Measurements from ENCODE around the gene CNTN4. TPM values are rescaled to one million over a fixed set of nuclear protein-coding genes. Genes with fewer than 3 reads are reported as not detected.
"Not testable (repeated sequence)": the region's sequence is repeated elsewhere in the genome, so short reads cannot be mapped to it uniquely, and the experiment has no call there.

The CNTN4 gene
- total RNA-seq, 1 donor from 2014 or later = not detected

DNA sequence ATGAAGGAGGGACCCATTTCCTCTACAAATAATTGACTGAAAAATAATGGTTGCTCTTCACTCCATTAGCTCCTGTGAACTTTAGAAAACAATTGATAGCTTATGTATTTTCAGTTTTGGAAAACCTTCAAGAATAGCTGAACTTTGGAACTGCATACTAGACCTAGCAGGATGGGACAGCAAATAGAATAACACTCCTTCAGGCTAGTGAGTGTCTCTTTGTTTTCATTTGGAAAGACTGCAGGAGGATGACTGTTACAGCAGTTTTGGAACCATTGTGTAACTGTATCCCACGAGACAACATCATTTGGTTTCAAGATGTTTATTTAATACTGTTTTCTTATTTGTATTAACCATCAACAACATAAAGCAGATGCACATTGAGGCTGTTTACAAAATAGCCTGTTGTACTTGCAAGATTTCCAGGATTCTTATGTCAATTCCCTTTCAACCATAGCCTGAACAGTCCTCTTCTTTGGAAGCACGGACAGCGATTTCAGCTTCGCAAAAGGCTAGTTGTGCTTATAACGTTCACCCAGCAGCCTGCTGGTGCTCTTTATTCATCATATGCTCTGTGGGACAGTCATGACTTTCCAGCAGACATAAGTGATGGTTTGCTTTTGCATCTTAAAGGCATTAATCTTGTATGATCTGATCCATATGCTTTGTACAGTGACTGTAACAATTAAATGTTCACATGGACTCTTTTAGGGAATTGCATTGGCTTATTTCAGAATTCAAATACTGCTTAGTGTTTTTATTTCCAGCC is 676.0 kb downstream of the CNTN4 start:
- intact Hi-C loops (cut with micrococcal nuclease) = no loop called here

DNA sequence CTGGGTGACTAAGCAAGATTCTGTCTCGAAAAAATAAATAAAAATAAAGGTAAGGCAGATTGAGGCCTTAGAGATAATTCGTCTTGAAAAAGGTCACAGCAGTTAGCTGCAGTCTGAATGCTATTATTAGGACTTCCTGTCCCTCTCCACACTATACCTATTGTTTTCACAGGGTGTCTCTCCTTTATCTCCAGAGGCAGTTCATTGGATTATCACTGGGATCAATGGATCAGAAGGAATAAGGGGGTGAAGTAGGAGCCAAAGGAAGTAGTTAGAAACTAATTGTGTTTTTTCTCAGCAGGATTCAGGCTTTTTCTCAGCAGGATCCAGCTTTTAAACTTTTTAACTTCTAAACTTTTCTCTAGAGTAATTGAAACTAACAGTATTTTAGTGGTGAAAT is 684.6 kb downstream of the CNTN4 start:
- intact Hi-C loops (cut with micrococcal nuclease) = no loop called here

DNA sequence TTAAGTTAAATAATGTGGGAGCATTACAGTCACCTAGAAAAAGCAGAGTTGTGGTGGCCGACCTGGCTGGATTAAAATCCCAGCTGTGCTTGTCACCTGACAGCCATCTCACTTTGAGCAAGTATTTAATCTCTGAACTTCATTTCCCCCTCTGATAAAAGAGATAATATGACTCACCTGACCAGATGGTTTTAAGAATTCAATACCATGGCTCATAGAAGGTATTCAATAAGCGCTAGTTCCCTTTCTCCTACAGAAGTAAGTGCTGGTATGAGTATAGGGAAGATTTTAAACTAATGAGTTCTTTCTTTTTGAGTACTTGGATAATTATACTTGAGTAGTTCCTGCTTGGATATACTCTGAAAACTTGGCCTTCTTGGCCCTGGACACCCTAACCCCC is 686.0 kb downstream of the CNTN4 start:
- intact Hi-C loops (cut with micrococcal nuclease) = no loop called here

DNA sequence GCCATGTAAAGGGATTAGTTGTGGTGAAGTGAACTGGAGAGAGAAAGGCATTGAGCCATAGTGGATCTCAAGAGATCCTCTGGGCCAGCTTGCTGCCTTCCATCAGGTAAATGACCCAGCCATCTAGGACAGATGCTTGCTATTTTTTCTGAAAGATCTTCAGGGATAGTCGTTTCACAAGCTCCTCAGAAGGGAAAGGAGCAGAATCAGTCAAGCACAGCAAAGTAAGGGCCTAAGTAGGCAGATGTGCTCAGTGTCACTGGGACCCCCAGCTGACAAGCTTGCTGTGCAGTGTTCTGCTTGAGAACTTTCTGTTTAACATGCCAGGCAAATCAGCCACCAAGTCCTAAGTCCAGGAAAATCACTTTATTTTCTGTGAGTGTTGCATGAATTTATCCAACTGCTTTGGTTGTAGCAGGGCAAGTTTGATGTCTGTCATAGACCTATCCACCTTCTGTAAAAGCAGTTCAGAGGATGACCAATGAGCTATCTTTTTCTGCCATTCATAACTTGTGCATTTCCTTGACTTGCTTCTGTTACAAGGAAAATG is 691.7 kb downstream of the CNTN4 start:
- intact Hi-C loops (cut with micrococcal nuclease) = no loop called here

DNA sequence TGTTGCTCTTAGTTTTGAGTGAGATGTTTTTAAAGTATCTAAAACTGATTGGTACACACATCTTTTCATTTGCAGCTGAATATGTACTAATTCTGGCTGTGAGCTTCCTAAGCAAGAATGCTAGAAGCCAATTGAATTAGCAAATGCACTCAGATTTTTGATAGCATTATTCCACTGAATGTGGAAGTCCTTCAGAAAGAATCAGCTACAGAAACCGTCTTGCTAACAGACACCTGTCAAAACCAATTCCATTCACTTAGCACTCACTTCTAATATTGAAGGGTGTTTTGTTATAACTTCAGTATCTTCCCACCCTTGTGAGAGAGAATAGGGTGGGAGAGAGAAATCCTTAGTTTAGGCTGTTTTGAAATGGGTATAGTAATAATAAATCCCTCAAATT is 693.8 kb downstream of the CNTN4 start:
- intact Hi-C loops (cut with micrococcal nuclease) = no loop called here

DNA sequence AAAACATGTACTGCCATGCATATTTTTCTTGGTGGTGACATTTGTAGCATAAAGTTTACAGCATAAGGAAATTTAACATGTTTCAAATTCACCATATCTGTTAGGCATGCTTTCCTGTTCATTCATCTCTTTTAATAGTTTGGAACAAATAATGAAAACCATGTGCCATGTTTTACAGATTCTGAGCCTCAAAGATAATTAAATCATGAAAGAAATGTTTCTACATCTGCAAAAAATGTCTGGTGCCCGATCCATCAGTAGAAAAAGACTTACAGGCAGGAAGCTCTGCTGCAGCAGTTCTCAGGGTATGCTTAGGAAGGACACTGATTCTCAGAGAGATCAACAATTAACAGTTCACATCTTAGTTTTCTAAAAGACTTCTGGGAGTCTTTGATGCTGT is 695.3 kb downstream of the CNTN4 start:
- intact Hi-C loops (cut with micrococcal nuclease) = no loop called here

DNA sequence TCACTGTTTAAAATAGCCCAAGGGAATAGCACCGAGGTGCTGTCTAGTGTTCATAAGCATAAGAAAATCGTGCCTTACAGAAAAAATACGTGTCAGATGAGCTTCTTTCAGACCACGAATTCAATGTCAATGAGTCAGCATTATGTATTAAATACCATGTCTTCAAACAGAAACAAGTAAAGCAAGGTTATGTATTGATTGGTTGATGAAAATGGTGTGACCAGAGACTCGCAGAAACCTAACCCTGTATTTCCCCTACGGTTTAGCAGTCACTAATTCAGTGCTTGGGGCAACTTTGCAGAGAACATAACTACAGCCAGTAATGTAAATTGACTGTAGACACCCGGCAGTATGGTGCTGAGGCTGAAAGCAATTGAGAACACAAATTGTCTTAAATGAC is 703.8 kb downstream of the CNTN4 start:
- intact Hi-C loops (cut with micrococcal nuclease) = no loop called here

DNA sequence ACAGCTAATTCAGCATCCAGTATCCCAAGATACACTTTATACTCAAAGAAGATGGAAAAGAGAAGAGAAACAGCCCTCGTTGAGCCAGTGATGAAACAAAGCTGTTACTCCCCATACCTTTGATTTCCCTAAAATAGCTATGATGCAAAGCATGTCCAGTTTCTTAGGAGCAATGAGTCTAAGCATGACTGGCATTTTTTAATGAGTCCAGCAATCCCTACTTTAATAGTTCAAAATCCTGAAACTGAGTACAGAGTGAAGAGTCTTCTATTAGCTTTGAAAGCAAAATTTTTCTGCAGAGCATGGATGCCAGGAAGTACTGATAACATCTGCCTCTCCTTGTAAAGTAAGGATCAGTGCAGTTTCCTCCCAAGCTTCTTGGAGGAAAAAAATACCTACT is 708.8 kb downstream of the CNTN4 start:
- intact Hi-C loops (cut with micrococcal nuclease) = no loop called here

DNA sequence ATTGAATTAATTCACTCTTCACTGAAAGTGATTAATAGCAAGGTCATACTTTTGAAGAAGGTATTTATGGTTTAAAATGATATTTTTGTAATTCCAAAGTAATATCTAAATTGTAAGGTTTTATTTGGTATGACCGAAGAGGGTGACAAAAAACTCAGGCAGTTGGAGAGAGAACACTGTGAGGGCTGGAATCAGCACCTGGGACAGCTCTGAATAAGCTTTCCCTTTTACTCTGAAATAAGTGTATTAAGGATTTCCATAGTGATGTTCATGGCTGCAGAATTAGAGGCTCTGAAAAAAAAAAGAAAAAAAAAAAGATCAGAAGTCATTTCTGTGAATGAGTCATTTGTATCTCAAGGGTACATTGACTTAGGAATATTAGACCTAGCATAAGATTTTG is 712.1 kb downstream of the CNTN4 start:
- intact Hi-C loops (cut with micrococcal nuclease) = no loop called here

DNA sequence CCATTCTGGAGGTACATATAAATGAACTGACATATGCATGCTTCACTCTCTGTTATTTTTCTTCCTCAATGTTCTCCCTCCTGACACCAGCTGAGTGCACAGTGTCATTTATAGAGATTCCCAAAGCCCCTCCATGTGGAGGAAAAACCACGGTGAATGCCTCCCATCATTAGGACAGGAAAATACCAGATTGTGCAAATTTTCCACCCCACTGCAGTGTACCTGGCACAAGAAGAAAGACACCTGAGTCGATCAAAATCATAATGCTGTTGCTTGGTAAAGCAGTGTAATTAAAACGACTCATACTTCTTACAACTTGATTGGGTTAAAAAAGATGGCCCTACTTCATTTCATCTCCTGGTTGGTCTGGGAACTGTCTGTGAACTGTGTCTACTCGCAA is 720.9 kb downstream of the CNTN4 start:
- intact Hi-C loops (cut with micrococcal nuclease) = no loop called here

DNA sequence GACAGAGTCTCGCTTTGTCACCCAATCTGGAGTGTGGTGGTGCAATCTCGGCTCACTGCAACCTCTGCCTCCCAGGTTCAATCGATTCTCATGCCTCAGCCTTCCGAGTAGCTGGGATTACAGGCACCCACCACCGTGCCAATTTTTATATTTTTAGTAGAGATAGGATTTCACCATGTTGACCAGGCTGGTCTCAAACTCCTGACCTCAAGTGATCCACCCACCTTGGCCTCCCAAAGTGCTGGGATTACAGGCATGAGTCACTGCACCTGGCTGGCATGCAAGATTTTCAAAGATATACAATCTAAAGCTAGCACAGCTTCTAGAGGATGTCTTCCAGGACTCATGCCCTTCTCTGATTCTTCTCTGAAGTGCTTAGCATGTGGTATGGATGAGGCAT is 722.3 kb downstream of the CNTN4 start:
- intact Hi-C loops (cut with micrococcal nuclease) = not testable (repeated sequence)

DNA sequence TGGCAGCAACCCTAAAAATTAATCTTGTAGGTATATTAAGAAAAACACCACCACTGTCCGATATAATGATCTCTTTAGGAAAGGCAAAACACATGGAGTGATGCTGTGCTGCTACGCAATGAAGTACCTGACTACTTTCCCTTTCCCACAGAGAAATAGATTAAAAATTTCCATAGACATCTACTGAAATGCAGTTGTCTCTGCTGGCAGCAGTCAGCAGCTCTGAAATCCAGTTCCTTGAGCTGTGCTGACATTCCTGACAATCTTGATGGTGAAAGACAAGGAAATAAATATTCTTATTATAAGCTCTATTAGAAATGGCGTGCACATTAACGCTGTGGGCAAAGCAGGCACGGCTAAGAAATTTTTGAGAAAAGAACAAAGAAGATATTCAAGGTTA is 723.9 kb downstream of the CNTN4 start:
- intact Hi-C loops (cut with micrococcal nuclease) = no loop called here

DNA sequence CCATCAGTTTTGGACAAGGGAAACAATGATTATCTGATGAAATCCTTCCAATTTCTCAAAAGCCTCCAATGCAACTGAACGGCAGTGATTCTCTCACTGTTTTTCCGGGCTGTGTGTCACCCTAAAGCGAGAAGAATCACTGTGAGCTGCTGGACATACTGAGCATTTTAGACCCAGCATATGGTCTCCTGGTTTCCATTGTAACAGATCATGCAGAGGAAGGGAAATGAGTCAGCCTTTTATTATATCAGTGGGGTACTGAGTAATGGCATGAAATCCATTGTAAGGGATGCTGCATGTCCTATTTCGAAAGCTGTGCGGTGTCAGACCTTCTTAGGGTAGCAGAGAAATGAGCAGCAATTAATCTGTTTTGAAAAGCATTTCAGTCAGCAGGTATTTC is 724.4 kb downstream of the CNTN4 start:
- intact Hi-C loops (cut with micrococcal nuclease) = no loop called here

DNA sequence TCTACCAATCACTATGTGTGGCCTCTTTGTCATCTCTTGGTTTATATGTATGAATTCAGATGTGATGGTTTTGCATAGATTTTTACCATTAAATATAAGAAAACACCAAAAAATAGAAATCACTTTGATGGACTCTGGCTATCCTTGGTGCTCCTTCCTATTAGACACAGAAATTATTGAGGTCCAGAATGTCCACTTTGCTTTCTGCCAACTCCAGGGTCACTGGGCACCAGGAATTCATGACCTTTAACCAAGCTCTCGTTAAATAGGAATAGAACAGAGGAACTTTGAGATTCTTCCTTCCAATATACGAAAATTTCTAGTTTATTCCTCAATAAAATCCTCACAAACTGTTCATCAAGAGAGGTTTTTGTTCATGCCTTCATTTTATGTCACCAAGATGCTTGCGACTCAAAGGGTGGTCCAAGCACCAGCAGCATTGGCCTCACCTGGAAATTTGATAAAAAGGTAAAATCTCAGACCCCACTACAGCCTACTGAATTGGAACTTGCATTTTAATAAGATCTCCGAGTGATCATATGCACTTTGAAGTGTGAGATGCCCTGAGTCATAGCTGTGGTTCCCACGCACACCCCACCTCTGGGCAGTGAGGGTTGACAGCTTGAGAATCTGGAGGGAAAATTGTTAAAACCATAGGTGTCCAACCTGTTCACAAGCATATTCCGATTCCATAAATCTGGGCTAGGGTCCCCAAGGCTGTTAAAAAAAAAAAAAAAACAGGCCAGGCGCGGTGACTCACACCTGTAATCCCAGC is 725.0 kb downstream of the CNTN4 start:
- intact Hi-C loops (cut with micrococcal nuclease) = no loop called here

DNA sequence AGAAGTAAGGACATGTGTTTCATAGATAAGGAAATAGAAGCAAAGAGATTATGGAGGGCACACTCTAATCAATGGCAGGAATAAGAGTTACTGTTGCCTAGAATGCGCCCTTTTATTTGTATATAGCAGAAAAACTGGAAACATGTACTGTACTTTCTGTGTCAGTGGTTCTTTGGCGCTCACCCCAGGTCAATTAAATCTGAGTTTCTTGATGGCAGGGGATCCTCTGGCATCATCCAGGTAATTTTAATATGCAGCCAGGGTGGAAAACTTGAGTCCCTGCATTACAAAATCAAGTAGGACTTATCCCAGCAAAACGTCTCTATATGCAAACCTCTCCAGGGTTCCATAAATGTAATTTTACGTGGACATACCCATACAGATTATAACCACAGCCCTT is 727.4 kb downstream of the CNTN4 start:
- intact Hi-C loops (cut with micrococcal nuclease) = no loop called here

DNA sequence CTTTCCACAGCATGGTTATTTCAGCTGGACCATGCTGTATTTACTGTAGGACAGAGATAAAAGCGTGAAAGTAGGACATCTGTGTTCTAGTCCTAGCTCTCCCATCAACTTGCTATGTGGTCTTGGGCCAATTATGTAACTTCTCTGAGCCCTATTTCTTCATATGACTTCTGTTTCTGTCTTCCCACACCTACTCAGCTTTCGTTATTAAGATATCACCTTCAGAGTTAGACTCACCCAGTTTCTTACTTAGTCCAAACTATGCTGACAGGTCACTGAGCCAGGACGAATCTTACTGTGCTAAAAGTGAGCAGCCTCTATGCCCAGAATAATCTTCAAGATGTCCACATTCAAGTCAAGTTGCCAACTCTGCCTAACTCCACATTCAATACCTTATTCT is 727.8 kb downstream of the CNTN4 start:
- intact Hi-C loops (cut with micrococcal nuclease) = no loop called here

DNA sequence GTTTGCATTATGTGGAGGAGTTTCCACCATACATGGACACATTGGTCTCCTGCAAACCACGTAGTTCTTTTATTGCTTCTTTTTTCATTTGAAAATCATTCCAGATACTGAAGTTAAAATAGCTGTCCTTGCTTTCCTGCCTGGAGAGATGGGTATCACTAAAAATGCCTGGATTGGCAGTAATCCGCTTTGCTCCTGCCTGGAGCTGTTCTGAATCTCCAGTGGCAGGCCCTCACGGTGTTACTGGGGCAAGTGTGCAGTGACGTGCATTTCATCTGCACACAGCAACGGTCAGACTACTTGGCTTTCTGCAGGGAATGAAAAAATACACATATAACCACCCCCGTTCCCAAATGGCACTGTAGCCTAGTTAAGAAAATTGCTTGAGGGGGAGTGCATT is 738.6 kb downstream of the CNTN4 start:
- intact Hi-C loops (cut with micrococcal nuclease) = no loop called here

DNA sequence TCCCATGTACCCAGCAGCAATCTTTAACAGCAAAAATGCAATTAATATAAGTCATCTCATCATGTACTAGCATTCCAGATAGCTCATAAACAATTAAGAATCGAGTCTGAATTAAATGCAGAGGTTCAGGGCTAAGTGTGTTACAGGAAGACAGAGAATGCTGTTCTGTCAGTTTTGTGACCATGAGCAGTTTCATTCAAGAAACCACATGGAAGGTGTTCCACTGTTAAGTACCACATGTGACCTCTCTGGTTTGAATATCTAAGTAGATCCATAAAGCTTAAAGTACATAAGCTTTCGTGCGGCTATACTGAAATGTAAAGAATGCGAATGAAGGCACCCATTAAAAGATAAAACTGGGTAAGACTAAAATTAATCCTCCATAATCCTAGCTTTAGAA is 739.2 kb downstream of the CNTN4 start:
- intact Hi-C loops (cut with micrococcal nuclease) = no loop called here

DNA sequence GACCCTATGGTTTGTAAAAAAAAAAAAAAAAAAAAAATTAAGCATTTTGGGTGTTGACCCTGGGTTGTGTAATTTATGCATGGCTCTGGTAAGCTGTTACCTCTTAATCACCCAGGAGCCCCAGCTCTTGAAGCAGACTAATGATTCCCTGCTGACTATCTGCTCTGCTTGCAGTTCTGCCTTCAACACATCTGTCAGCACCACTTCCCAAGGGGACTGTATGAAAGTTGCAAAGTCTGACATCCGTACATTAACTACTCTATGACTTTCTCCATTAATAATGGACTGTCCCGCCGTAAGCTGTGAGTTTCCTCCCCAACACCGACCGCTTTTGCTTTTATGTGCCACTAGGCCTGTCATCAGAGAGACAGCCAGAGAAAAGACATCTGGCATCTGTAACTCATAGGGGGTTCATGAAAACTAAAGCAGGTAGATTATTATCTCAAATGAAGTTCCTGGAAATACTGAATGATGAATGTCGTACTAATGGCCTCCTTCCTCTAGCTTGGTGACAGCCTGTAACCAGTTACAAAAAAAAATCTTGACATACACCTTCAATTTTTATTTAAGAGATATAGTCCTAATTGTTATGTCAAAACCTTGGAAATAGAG is 740.0 kb downstream of the CNTN4 start:
- intact Hi-C loops (cut with micrococcal nuclease) = no loop called here

DNA sequence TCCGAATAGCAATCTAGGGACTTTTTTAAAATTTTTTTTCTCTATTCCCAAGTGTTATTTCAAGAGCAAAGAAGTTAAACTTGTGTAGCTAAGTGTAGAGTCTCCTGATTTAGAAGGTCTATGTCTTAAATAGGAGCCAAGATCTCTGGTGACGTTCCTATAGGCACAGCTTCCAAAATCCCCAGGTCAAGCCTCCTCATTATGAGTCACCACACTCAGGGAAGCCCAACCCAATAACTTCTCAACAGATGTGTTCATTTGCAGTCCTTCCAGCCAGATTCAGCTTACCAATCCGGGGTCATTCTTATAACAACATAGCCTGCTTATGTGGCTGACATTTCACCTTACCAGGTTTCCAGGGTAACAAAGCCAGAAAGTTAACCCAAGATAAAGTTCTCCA is 741.2 kb downstream of the CNTN4 start:
- intact Hi-C loops (cut with micrococcal nuclease) = no loop called here

DNA sequence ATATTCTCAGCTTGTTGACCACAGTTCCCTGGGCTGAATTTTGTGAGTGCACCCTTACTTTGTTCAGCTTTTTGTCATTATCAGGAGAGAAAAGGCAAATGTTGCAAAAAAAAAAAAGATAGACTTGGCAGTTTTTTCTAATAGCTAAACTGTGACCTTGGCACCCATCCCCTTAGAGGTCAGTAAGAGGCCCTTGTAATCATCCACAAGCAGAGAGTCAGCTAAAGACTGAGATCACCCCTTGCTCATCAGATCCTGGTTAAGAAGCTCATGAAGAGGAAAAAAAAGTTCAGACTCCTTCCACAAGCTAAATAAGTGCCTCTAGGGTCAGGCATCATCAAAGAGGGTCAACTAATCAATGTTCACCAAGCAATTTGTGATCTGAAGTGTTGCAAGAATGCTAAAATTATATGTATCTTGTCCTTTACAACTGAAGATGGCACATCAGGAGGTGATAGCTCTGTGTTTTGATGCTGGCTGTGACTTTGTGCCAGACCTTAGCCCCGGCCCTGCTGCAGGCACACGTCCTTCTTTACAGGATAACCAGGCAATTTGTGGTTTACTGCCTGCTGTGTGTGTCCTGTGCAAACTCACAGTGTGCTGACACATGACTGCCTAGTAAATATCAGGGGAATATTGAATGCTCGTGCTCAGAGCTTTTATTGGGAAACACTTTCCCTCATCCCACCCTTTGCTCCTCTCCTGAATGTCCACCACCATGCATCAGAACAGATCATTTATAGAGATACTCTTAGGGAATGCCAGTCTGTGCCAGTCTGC is 748.6 kb downstream of the CNTN4 start:
- intact Hi-C loops (cut with micrococcal nuclease) = no loop called here

DNA sequence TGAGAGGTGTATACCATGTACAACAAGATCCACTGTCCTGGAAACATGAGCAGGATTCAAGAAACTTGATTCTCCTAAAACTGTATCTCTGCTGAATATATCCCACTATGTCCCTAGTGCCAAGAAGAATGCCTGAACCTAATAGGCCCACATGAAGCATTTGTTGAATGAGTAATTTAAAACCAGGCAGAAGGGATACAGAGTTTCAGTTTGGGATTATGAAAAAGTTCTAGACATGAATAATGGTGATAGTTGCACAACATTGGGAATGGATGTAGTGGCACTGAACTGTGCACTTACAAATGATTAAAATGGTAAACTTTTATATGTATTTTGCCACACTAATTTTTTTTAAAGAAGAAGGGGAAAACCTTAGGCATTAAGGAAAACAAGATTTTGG is 750.4 kb downstream of the CNTN4 start:
- intact Hi-C loops (cut with micrococcal nuclease) = no loop called here
